ENCODE data around the gene USP40. TPM values are rescaled to one million over a fixed set of nuclear protein-coding genes. Genes with fewer than 3 reads are reported as not detected.

The USP40 gene
- total and polyA plus RNA-seq, 4 donors = 16.7 to 80.4 (median 35.7) TPM

GRCh38 chr2:233482616-233483015 lies 84.0 kb downstream of the USP40 start:
- H3K9ac ChIP-seq (ENCODE audit: insufficient read depth in 1 of 2, low read length in 2 of 2) = no peak overlapping the region
- H3K36me3 ChIP-seq (ENCODE audit: control insufficient read depth in 4 of 4, insufficient read depth in 4 of 4, low read length in 4 of 4) = peaks cover 6 to 20% (median 11%) of the 10 kb centered on the region in 4 donors

GRCh38 chr2:233481368-233482142 lies 85.0 kb downstream of the USP40 start:
- Histone ChIP-seq H3K27me3 (ENCODE audit: control insufficient read depth in 3 of 3, insufficient read depth in 3 of 3, low read length in 2 of 3) (no peaks in the 10 kb centered on the region), H3K4me3 (no peak overlapping the region), H3K36me3 (ENCODE audit: control insufficient read depth in 4 of 4, insufficient read depth in 4 of 4, low read length in 4 of 4) (peaks cover 7 to 28% (median 16%) of the 10 kb centered on the region in 4 donors), H3K27ac (ENCODE audit: low read depth in 1 of 2, low read length in 1 of 2) (peak overlapping the region in 1 of 2 donors; percentile 84), H3K4me1 (ENCODE audit: control insufficient read depth in 5 of 5, insufficient read depth in 5 of 5, low read length in 5 of 5) (peaks cover 0 to 26% (median 7%) of the 10 kb centered on the region in 5 donors), H3K9ac (ENCODE audit: insufficient read depth in 1 of 2, low read length in 2 of 2) (no peak overlapping the region), H3K9me3 (ENCODE audit: control insufficient read depth in 4 of 4, insufficient read depth in 3 of 4, low read length in 3 of 4) (no peaks in the 10 kb centered on the region)
- ATAC-seq (ENCODE audit: insufficient read depth, low FRiP score) (peak; percentile 7), DNase-seq (peak in 2 of 3 donors; percentile 40 to 50)
- no peak for TF ChIP-seq CTCF (IDR thresholded peaks at IDR 0.05; ENCODE audit: control extremely low read depth, extremely low read depth)
- 53 to 75% methylated on average over 22 of the region's 22 CpGs for WGBS, 2 donors

More at GRCh38 chr2:233482616-233483015, 84.0 kb downstream of the USP40 start:
- H3K9me3 ChIP-seq (ENCODE audit: control insufficient read depth in 4 of 4, insufficient read depth in 3 of 4, low read length in 3 of 4) = no peaks in the 10 kb centered on the region
- H3K27me3 ChIP-seq (ENCODE audit: control insufficient read depth in 3 of 3, insufficient read depth in 3 of 3, low read length in 2 of 3) = no peaks in the 10 kb centered on the region
- ATAC-seq (ENCODE audit: insufficient read depth, low FRiP score) (no peak), DNase-seq (no peak)
- no peak overlapping the region for H3K4me3 ChIP-seq
- peak overlapping the region in 1 of 2 donors; percentile 90 for H3K27ac ChIP-seq (ENCODE audit: low read depth in 1 of 2, low read length in 1 of 2)
- H3K4me1 ChIP-seq (ENCODE audit: control insufficient read depth in 5 of 5, insufficient read depth in 5 of 5, low read length in 5 of 5) = peaks cover 0 to 31% (median 7%) of the 10 kb centered on the region in 5 donors
- no peak for TF ChIP-seq CTCF (IDR thresholded peaks at IDR 0.05; ENCODE audit: control extremely low read depth, extremely low read depth)
- 67 to 88% methylated on average over 5 of the region's 5 CpGs for WGBS, 2 donors

- TF ChIP-seq CTCF (IDR thresholded peaks at IDR 0.05; ENCODE audit: control extremely low read depth, extremely low read depth) = no peak
- DNase-seq (peak; percentile 28 to 58 (median 54)), ATAC-seq (ENCODE audit: insufficient read depth, low FRiP score) (peak; percentile 46)
- Histone ChIP-seq H3K9ac (ENCODE audit: insufficient read depth in 1 of 2, low read length in 2 of 2) (no peak overlapping the region), H3K27ac (ENCODE audit: low read depth in 1 of 2, low read length in 1 of 2) (peak overlapping the region in 1 of 2 donors; percentile 84), H3K4me3 (no peak overlapping the region), H3K9me3 (ENCODE audit: control insufficient read depth in 4 of 4, insufficient read depth in 3 of 4, low read length in 3 of 4) (no peaks in the 10 kb centered on the region), H3K27me3 (ENCODE audit: control insufficient read depth in 3 of 3, insufficient read depth in 3 of 3, low read length in 2 of 3) (no peaks in the 10 kb centered on the region), H3K4me1 (ENCODE audit: control insufficient read depth in 5 of 5, insufficient read depth in 5 of 5, low read length in 5 of 5) (peaks cover 0 to 21% (median 7%) of the 10 kb centered on the region in 5 donors), H3K36me3 (ENCODE audit: control insufficient read depth in 4 of 4, insufficient read depth in 4 of 4, low read length in 4 of 4) (peaks cover 7 to 33% (median 20%) of the 10 kb centered on the region in 4 donors)
- WGBS, 2 donors = 60 to 78% methylated on average over 21 of the region's 21 CpGs
These were observed 85.9 kb downstream of the USP40 start for GRCh38 chr2:233480490-233481202.

Measured in lung (tissue), 12 donors.